GM18520 (cell line): Measurements from ENCODE around the gene SCUBE3.

Experiments
- ATAC-seq: cut with Tn5 transposase; IDR thresholded peaks from one replicate; pipeline ENCODE4 v1.9.1; 2021; ENCODE audit not compliant: unreplicated experiment

SCUBE3 gene

GRCh38 chr6:35181308-35181932 lies 32.3 kb upstream of the SCUBE3 start:
- ATAC-seq: no peak

- no peak for ATAC-seq
Observed at GRCh38 chr6:35181933-35182612, 31.7 kb upstream of the SCUBE3 start.

GRCh38 chr6:35183281-35183680 lies 30.5 kb upstream of the SCUBE3 start:
- ATAC-seq: no peak

GRCh38 chr6:35183935-35184334 lies 29.8 kb upstream of the SCUBE3 start:
- ATAC-seq: no peak

- no peak for ATAC-seq
Observed at GRCh38 chr6:35184580-35185301, 29.0 kb upstream of the SCUBE3 start.

GRCh38 chr6:35185302-35185681 lies 28.5 kb upstream of the SCUBE3 start:
- ATAC-seq: no peak

- no peak for ATAC-seq
Observed at GRCh38 chr6:35185971-35186370, 27.8 kb upstream of the SCUBE3 start.

- no peak for ATAC-seq
Observed at GRCh38 chr6:35186571-35186970, 27.2 kb upstream of the SCUBE3 start.

GRCh38 chr6:35188886-35189285 lies 24.9 kb upstream of the SCUBE3 start:
- ATAC-seq: no peak

GRCh38 chr6:35190306-35190705 lies 23.4 kb upstream of the SCUBE3 start:
- no peak for ATAC-seq

GRCh38 chr6:35191889-35192288 lies 21.9 kb upstream of the SCUBE3 start:
- no peak for ATAC-seq

GRCh38 chr6:35192301-35192860 lies 21.4 kb upstream of the SCUBE3 start:
- ATAC-seq: no peak

GRCh38 chr6:35194390-35194789 lies 19.4 kb upstream of the SCUBE3 start:
- ATAC-seq: no peak

- ATAC-seq: no peak
Observed at GRCh38 chr6:35195120-35195780, 18.5 kb upstream of the SCUBE3 start.

- no peak for ATAC-seq
Observed at GRCh38 chr6:35197196-35197595, 16.6 kb upstream of the SCUBE3 start.

- no peak for ATAC-seq
Observed at GRCh38 chr6:35199866-35200265, 13.9 kb upstream of the SCUBE3 start.

GRCh38 chr6:35202066-35202546 lies 11.7 kb upstream of the SCUBE3 start:
- ATAC-seq: no peak

GRCh38 chr6:35203152-35203670 lies 10.5 kb upstream of the SCUBE3 start:
- no peak for ATAC-seq

GRCh38 chr6:35203680-35204079 lies 10.1 kb upstream of the SCUBE3 start:
- ATAC-seq: no peak

- ATAC-seq: no peak
Observed at GRCh38 chr6:35206346-35206745, 7.4 kb upstream of the SCUBE3 start.

- ATAC-seq: no peak
Observed at GRCh38 chr6:35208419-35208818, 5.3 kb upstream of the SCUBE3 start.
